Left lung (tissue), 10 donors: ENCODE data around the gene ZBTB7B. TPM values are rescaled to one million over a fixed set of nuclear protein-coding genes. Genes with fewer than 3 reads are reported as not detected.
A peak's percentile ranks its signal among the peaks of the same experiment; 100 is the strongest.

Experiments used
- ATAC-seq: fragments of 200-7000 bp; cut with Tn5 transposase; one replicate; pipeline ENCODE4 v1.9.1; 2020; ENCODE audit warnings: moderate library complexity
- DNase-seq, 4 donors: peaks; one replicate each; pipeline ENCODE4 v3.0.0-alpha.2; 2013 to 2020
- H3K27ac ChIP-seq, 2 donors: fragments of 200-600 bp; sonication (generic) in 1 of 2; one replicate each; pipeline versions ENCODE4 v1.5.0 to v1.8.0; 2020 to 2021
- H3K27me3 ChIP-seq, 2 donors: fragments of 200-600 bp; sonication (generic) in 1 of 2; one replicate each; pipeline versions ENCODE4 v1.5.0 to v1.8.0; 2020 to 2021
- H3K36me3 ChIP-seq, 2 donors: fragments of 200-600 bp; sonication (generic) in 1 of 2; one replicate each; pipeline versions ENCODE4 v1.5.0 to v1.8.0; 2020 to 2021
- H3K4me1 ChIP-seq, 2 donors: fragments of 200-600 bp; one replicate each; pipeline ENCODE4 v1.8.0; 2021
- H3K4me3 ChIP-seq, 2 donors: fragments of 200-600 bp; sonication (generic) in 1 of 2; one replicate each; pipeline versions ENCODE4 v1.5.0 to v1.8.0; 2020 to 2021; ENCODE audit warnings: mild to moderate bottlenecking in 1 of 2
- H3K9me3 ChIP-seq, 2 donors: fragments of 200-600 bp; sonication (generic) in 1 of 2; one replicate each; pipeline versions ENCODE4 v1.5.0 to v1.8.0; 2020 to 2021
- CTCF ChIP-seq, 2 donors: fragments of 200-600 bp; sonication (generic) in 1 of 2; IDR thresholded peaks; one replicate each; pipeline versions ENCODE4 v1.5.0 to v1.8.0; 2021; ENCODE audit warnings: antibody characterized with exemption in 2 of 2
- intact Hi-C, 2 donors: fragments of 100-400 bp; cut with DNase I; formaldehyde crosslinking; loops; one replicate each; pipeline versions ENCODE4 v1.11.2 to v1.14.2; 2022
- polyA plus RNA-seq, 6 donors: library from polyadenylated mRNA; unstranded; fragments of 120-200 nt; gene quantifications; one replicate each; pipeline ENCODE4 v1.2.1, GENCODE V29; 2013; ENCODE audit not compliant: insufficient read length in 6 of 6
- total RNA-seq, 2 donors: library from RNA; stranded (reverse); fragmentation: NEBNext Ultra II Directional; extraction: Animal tissue kit (Norgen Biotek cat#: 25700); gene quantifications; one replicate each; pipeline ENCODE4 v1.2.1, GENCODE V29; 2021
- donor health status: DM: no; HTN: yes; CAD: no.
- donor health status: DM: no; HTN: no; CAD: no.

The ZBTB7B gene
- total and polyA plus RNA-seq, 8 donors = 14.4 to 104 (median 19.0) TPM

DNA sequence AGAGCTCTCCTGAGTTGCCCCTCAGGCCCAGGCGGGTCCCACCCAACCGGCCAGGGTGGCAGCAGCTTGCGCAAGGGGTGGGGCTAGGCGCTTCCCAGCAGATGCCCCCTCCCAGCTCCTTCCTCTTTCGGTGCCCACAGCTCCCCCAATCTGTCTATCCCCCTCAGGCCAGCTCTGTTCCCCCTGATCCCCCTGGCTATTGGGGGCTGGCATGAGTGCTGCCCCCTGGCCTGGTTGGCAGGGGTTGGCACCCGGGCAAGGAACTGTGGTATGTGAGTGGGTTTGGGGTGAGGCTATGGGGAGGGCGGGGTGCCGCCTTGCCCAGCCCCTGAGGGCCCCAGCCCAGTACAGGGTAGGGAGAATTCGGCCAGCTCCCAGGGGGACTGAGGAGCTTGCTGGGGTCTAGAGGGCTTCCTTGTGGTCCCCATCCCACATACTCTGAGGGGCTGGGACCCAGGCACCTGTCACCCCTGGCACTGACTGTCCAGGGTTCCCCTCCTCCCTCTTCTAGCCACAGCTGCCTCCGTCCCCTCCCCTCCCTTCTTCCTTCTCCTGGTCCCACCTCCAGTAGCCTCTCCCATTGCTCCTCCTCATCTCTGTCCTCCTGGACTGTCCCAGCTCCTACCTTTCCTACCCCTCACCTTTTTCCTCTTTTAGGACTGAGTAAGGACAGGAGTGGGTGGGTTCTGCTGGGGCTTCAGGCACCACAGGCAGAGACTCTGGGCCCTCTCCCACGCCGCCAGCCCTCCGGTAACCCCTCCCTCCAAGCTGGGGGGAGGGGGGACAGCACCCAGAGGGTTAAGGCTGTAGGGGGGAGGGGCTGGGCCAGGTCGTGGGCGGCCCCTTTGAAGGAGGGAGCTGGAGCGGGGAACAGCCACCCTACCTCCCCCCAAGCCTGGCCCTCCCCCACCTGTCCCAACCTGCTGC, 5.7 kb downstream of the ZBTB7B start:
- intact Hi-C loops = no loop called here
- no peak for TF ChIP-seq CTCF (IDR thresholded peaks at IDR 0.05)
- Histone ChIP-seq H3K9me3 (no peaks in the 10 kb centered on the region), H3K27ac (peak overlapping the region; percentile 59 to 95), H3K27me3 (no peaks in the 10 kb centered on the region), H3K4me1 (peaks cover 46 to 92% of the 10 kb centered on the region in 2 donors), H3K36me3 (peaks cover 0 to 9% of the 10 kb centered on the region in 2 donors), H3K4me3 (peak overlapping the region; percentile 11 to 96)
- DNase-seq (peak in 2 of 4 donors; percentile 57 to 87), ATAC-seq (peak; percentile 3)

- DNase-seq = no peak
- peaks cover 0 to 16% of the 10 kb centered on the region in 2 donors for H3K36me3 ChIP-seq
- peak overlapping the region; percentile 59 to 95 for H3K27ac ChIP-seq
- no peaks in the 10 kb centered on the region for H3K9me3 ChIP-seq
- peak overlapping the region in 1 of 2 donors; percentile 96 for H3K4me3 ChIP-seq
- no peaks in the 10 kb centered on the region for H3K27me3 ChIP-seq
- intact Hi-C loops = no loop called here
- H3K4me1 ChIP-seq = peaks cover 46 to 98% of the 10 kb centered on the region in 2 donors
- ATAC-seq = no peak
- TF ChIP-seq CTCF (IDR thresholded peaks at IDR 0.05) = no peak
These were observed 6.7 kb downstream of the ZBTB7B start for GRCh38 chr1:155009221-155009711.

- Histone ChIP-seq H3K36me3 (peaks cover 0 to 20% of the 10 kb centered on the region in 2 donors), H3K9me3 (no peaks in the 10 kb centered on the region), H3K27ac (peak overlapping the region in 1 of 2 donors; percentile 95), H3K4me1 (peaks cover 41 to 98% of the 10 kb centered on the region in 2 donors), H3K4me3 (peak overlapping the region in 1 of 2 donors; percentile 96), H3K27me3 (no peaks in the 10 kb centered on the region)
- DNase-seq (no peak), ATAC-seq (no peak)
- no peak for TF ChIP-seq CTCF (IDR thresholded peaks at IDR 0.05)
- intact Hi-C loops = no loop called here
These were observed 7.1 kb downstream of the ZBTB7B start for GRCh38 chr1:155009742-155010141.

- Histone ChIP-seq H3K4me1 (peaks cover 36 to 97% of the 10 kb centered on the region in 2 donors), H3K36me3 (peaks cover 0 to 27% of the 10 kb centered on the region in 2 donors), H3K4me3 (peak overlapping the region in 1 of 2 donors; percentile 96), H3K27ac (peak overlapping the region in 1 of 2 donors; percentile 95), H3K27me3 (no peaks in the 10 kb centered on the region), H3K9me3 (no peaks in the 10 kb centered on the region)
- intact Hi-C loops = no loop called here
- ATAC-seq = no peak
- no peak for DNase-seq
- no peak for TF ChIP-seq CTCF (IDR thresholded peaks at IDR 0.05)
These were observed 7.8 kb downstream of the ZBTB7B start for GRCh38 chr1:155010211-155010918.
